Measurements from ENCODE around the gene OBI1. TPM values are rescaled to one million over a fixed set of nuclear protein-coding genes. Genes with fewer than 3 reads are reported as not detected.

OBI1 gene
- total and polyA plus RNA-seq, 2 donors (not counting 1 experiment from before 2014, with no cell fraction given): 3.1 to 15.4 TPM

GRCh38 chr13:78601874-78602560 is 56.9 kb downstream of the OBI1 start:
- ChIA-PET CTCF (no interaction called here), POLR2A (interaction anchor here (0.7 kb wide), 1 partner anchor 34 kb away, joined by 12 read pairs; no protein-coding TSS in a partner anchor)
- Histone ChIP-seq H3K9ac (ENCODE audit: low read length) (peak overlapping the region; percentile 59), H3K27me3 (replicated peaks in 1 of 4; ENCODE audit: control extremely low read depth in 1 of 4, control insufficient read depth in 3 of 4, insufficient read depth in 4 of 4, low read length in 3 of 4) (peaks cover 11 to 88% (median 85%) of the 10 kb centered on the region in 4 experiments), H2AFZ (ENCODE audit: insufficient read depth, low read depth, low read length, poor library complexity, severe bottlenecking) (peak overlapping the region; percentile 72), H3K4me3 (ENCODE audit: control extremely low read depth in 1 of 5, extremely low read depth in 1 of 5, insufficient read depth in 1 of 5, low read depth in 2 of 5, low read length in 4 of 5) (peak overlapping the region; percentile 7 to 62 (median 40)), H3K79me2 (ENCODE audit: control insufficient read depth, insufficient read depth, low read length) (no peaks in the 10 kb centered on the region), H3K4me2 (replicated peaks; ENCODE audit: low read depth, low read length, poor library complexity, severe bottlenecking) (peak overlapping the region; percentile 87), H4K20me1 (ENCODE audit: control insufficient read depth, insufficient read depth, low read length, poor library complexity, severe bottlenecking) (no peaks in the 10 kb centered on the region), H3K4me1 (ENCODE audit: control insufficient read depth in 2 of 2, insufficient read depth in 2 of 2, low read length in 2 of 2) (peaks cover 39 to 78% of the 10 kb centered on the region in 2 donors), H3K9me3 (ENCODE audit: control extremely low read depth in 1 of 3, control insufficient read depth in 2 of 3, insufficient read depth in 1 of 3, low read length in 2 of 3) (peaks cover 8 to 48% (median 15%) of the 10 kb centered on the region in 3 donors), H3K27ac (ENCODE audit: low read length in 2 of 2) (no peak overlapping the region), H3K36me3 (replicated peaks in 1 of 2; ENCODE audit: control extremely low read depth in 1 of 2, control insufficient read depth in 1 of 2, extremely low read depth in 1 of 2, insufficient read depth in 2 of 2, low read length in 1 of 2) (no peaks in the 10 kb centered on the region)
- Mint-ChIP-seq H3K4me1 (peaks cover 43% of the 10 kb centered on the region), H3K9me3 (ENCODE audit: insufficient read depth) (peaks cover 2% of the 10 kb centered on the region), H3K27ac (peak overlapping the region; percentile 80), H3K4me3 (peak overlapping the region; percentile 90), H3K27me3 (peaks cover 81% of the 10 kb centered on the region)
- DNase-seq (no peak), ATAC-seq (ENCODE audit: low read depth) (peak; percentile 7)
- intact Hi-C loops (cut with micrococcal nuclease): loop anchor here (5.0 to 10.0 kb wide), 2 partner anchors 790 to 907 kb away; partner anchors contain the start of gene SLAIN1
- no peak for TF ChIP-seq EZH2 (IDR thresholded peaks at IDR 0.05; ENCODE audit: borderline replicate concordance, insufficient read depth, low read depth, low read length, poor library complexity, severe bottlenecking)
- no peak for TF ChIP-seq CTCF (IDR thresholded peaks at IDR 0.05)
- WGBS (ENCODE audit: insufficient coverage): 2% methylated on average over 106 of the region's 112 CpGs

All from B cell (primary cell).